H1 (cell line): ENCODE data around the gene NFIA.

Experiments used
- CBX5 ChIP-seq: fragments of 300-800, 300-1000 bp; sonication (generic); IDR thresholded peaks from 2 replicates; pipeline ENCODE4 v1.7.1; 2016; ENCODE audit warnings: antibody characterized with exemption, low read length, low read depth
- CTCF ChIP-seq, 3 experiments: IDR thresholded peaks; 1 replicate in 2 of 3; 2 replicates in 1 of 3; pipeline versions ENCODE4 v1.5.1 to v1.6.1; 2011; ENCODE audit warnings: low read length in 3 of 3, mild to moderate bottlenecking in 3 of 3, inconsistent platforms in 2 of 3, low read depth in 1 of 3, moderate library complexity in 1 of 3; ENCODE audit not compliant: insufficient read depth in 1 of 3; ENCODE audit errors: control extremely low read depth in 1 of 3
- FOSL1 ChIP-seq: IDR thresholded peaks from 2 replicates; pipeline ENCODE4 v1.6.1; 2011; ENCODE audit warnings: mild to moderate bottlenecking, low read depth, low read length, moderate library complexity; ENCODE audit not compliant: insufficient read depth
- GABPA ChIP-seq: IDR thresholded peaks from 2 replicates; pipeline ENCODE4 v1.6.1; 2011; ENCODE audit warnings: mild to moderate bottlenecking, low read length, moderate library complexity, borderline replicate concordance; ENCODE audit not compliant: insufficient read depth
- POLR2AphosphoS5 ChIP-seq: IDR thresholded peaks from 2 replicates; pipeline ENCODE4 v1.6.1; 2011; ENCODE audit warnings: low read depth, low read length
- RAD21 ChIP-seq, 2 experiments: IDR thresholded peaks in 1 of 2; conservative IDR thresholded peaks in 1 of 2; 2 replicates each; pipeline ENCODE4 v1.6.1; 2011; ENCODE audit warnings: low read depth in 2 of 2, low read length in 2 of 2, improper control_type of control experiment in 1 of 2, inconsistent platforms in 1 of 2, mild to moderate bottlenecking in 1 of 2, moderate library complexity in 1 of 2
- SP1 ChIP-seq: IDR thresholded peaks from 2 replicates; pipeline ENCODE4 v1.6.1; 2011; ENCODE audit warnings: low read depth, low read length
- TCF12 ChIP-seq: IDR thresholded peaks from 2 replicates; pipeline ENCODE4 v1.6.1; 2011; ENCODE audit warnings: low read depth, mild to moderate bottlenecking, low read length
- YY1 ChIP-seq: IDR thresholded peaks from 2 replicates; pipeline ENCODE4 v1.6.1; 2011; ENCODE audit warnings: low read depth, mild to moderate bottlenecking, low read length

GRCh38 chr1:61375082-61375880 is 292.9 kb downstream of the NFIA start:
- no peak for TF ChIP-seq TCF12
- TF ChIP-seq POLR2AphosphoS5: no peak
- no peak for TF ChIP-seq GABPA
- TF ChIP-seq RAD21 (IDR thresholded peaks at IDR 0.05 in 1 of 2, conservative IDR thresholded peaks at IDR 0.05 in 1 of 2; ENCODE audit: low read depth in 2 of 2, low read length in 2 of 2): no peak
- TF ChIP-seq CTCF (IDR thresholded peaks at IDR 0.05; ENCODE audit: control extremely low read depth in 1 of 3, insufficient read depth in 1 of 3, low read depth in 1 of 3, low read length in 3 of 3): no peak
- no peak for TF ChIP-seq SP1
- TF ChIP-seq CBX5: no peak
- no peak for TF ChIP-seq FOSL1
- no peak for TF ChIP-seq YY1
